Activated CD8-positive, alpha-beta memory T cell treated with anti-CD3 and anti-CD28 coated beads for 36 hours (primary cell): ENCODE data around the gene HCFC1. TPM values are rescaled to one million over a fixed set of nuclear protein-coding genes. Genes with fewer than 3 reads are reported as not detected.

ENCODE experiments used
- CTCF ChIA-PET: fragments of 350-600 bp; sonication (Branson Sonifier 250); formaldehyde crosslinking; loops from one replicate; lab custom pipeline; 2021; ENCODE audit warnings: antibody characterized with exemption; lab: Charles Lee
- POLR2A ChIA-PET: fragments of 350-600 bp; sonication (Branson Sonifier 250); formaldehyde crosslinking; loops from one replicate; lab custom pipeline; 2021; ENCODE audit warnings: antibody characterized with exemption; lab: Charles Lee
- total RNA-seq, 2 experiments: library from RNA; stranded (reverse); gene quantifications; one replicate each; pipeline ENCODE4 v1.2.3, GENCODE V29; 2021

The HCFC1 gene
- total RNA-seq, 2 experiments from 2014 or later = 136 to 142 TPM

DNA sequence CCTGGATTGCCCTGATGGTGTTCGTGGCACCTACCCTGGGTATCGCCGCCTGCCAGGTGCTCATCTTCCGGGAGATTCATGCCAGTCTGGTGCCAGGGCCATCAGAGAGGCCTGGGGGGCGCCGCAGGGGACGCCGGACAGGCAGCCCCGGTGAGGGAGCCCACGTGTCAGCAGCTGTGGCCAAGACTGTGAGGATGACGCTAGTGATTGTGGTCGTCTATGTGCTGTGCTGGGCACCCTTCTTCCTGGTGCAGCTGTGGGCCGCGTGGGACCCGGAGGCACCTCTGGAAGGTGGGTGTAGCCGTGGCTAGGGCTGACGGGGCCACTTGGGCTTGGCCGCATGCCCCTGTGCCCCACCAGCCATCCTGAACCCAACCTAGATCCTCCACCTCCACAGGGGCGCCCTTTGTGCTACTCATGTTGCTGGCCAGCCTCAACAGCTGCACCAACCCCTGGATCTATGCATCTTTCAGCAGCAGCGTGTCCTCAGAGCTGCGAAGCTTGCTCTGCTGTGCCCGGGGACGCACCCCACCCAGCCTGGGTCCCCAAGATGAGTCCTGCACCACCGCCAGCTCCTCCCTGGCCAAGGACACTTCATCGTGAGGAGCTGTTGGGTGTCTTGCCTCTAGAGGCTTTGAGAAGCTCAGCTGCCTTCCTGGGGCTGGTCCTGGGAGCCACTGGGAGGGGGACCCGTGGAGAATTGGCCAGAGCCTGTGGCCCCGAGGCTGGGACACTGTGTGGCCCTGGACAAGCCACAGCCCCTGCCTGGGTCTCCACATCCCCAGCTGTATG lies 65.3 kb downstream of the HCFC1 start:
- ChIA-PET CTCF (interaction anchor here (0.8 kb wide), 1 partner anchor 41 kb away, joined by 4 read pairs; no protein-coding TSS in a partner anchor), POLR2A (interaction anchor here (1.3 kb wide), 1 partner anchor 20 kb away, joined by 10 read pairs; the partner anchor contains the start of gene ARHGAP4)

DNA sequence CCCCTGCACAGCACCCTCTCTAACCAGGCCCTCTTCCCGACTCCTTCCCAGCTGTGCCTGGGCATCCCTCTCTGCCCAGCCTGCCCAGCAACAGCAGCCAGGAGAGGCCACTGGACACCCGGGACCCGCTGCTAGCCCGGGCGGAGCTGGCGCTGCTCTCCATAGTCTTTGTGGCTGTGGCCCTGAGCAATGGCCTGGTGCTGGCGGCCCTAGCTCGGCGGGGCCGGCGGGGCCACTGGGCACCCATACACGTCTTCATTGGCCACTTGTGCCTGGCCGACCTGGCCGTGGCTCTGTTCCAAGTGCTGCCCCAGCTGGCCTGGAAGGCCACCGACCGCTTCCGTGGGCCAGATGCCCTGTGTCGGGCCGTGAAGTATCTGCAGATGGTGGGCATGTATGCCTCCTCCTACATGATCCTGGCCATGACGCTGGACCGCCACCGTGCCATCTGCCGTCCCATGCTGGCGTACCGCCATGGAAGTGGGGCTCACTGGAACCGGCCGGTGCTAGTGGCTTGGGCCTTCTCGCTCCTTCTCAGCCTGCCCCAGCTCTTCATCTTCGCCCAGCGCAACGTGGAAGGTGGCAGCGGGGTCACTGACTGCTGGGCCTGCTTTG lies 66.0 kb downstream of the HCFC1 start:
- ChIA-PET POLR2A (no interaction called here), CTCF (no interaction called here)

DNA sequence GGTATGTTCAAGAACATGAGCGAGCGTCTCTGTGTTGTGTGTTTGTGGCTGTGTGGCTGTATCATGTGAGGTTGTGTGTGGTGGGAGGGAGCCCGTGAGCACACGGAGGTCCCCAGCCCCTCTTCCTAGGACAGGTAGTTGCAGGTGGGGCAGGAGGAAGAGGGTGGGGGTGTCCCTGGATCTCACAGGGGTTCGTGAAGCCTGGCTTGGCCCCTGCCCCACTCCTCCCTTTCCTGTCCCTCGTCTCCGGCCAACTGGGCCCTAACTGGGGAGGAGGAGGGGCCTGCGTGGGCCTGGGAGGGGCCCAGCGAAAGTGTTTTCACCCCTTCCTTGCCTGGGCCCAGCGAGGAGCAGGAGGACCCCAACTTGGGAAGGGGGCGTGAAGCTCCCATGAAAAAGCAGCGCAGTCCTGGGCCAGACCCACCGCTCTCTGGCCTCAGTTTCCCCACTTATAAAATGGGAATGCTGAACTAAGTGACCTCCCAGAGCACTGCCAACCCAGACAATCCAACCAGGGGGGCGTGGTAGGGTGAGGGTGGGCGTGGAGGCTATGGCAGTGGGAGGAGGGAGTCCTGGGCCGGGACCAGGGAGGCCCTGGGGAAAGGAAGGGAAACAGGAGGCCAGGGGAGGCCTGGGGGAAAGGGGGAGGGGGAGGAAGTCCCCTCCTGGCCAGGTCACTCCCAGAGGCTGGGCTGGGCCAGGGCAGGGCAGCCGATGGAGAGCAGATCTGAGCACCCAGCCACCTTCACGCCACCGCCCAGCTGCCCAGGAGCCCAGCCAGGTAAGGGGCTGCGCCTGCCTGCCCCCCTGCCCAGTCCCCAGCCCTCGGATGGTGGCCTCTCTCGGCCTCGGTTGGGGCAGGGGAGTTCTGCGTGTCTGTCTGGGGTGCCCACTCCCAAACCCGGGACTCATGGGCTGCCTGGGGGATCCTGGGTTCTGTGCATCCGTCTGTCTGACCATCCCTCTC lies 67.3 kb downstream of the HCFC1 start, which contains the start of gene AVPR2:
Gene AVPR2 (plus strand): TSS at position 683 of the 967 bp plus-strand sequence. CDS start 473 bp downstream, outside the sequence.
- ChIA-PET CTCF (no interaction called here), POLR2A (no interaction called here)

DNA sequence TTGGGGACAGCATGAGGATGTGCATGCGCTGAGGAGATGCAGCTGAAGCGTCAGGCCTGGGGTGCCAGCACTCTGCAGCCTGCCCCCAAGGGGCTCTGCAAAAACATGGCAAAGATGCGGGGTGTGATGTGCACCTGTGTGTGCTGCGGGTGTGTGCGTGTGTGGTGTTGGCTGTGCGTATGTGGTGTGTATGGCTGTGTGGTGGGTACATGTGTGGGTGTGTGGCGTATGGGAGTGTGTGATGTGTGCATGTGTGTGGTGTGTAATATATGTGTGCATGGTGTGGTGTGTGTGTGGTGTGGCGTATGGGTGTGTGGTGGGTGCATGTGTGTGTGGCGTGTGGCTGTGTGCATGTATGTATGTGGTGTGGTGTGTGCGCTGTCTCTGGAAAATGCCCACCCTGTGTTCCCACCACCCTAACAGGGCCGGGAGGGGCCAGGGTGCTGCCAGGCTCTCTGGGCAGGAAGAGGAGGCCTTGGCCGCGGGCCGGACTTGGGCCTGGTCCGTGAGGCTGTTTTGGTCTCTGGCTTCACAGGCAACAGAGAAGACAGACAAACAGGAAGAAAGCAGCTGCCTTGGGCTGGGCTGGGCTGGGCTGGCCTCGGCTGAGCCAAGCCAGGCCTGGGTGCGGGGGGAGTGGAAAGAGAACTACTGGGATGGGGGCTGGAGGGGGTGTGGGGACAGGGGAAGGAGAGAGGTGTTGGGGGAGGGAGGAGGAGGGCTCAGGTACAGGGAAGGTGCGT lies 68.2 kb downstream of the HCFC1 start:
- CTCF ChIA-PET = no interaction called here
- POLR2A ChIA-PET = no interaction called here

DNA sequence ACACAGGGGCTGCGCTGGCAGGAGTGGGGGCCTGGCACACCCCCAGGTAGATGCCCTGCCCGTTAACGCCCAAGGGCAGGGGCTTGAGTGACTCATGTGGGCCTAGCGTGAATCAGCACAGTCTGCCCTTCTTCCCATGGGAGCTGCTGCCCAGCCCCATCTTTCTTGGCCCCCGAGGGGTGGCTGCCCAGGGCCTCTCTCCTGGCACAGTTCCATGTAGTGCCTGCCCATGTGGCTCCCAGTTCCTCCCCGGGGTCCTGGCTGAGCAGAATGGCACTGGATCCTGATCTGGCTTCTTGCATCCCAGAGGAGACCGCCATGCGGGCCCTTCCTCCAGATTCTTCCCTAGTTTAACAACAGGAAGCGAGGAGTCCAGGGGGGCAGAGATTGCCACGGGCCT lies 69.2 kb downstream of the HCFC1 start:
- ChIA-PET POLR2A (no interaction called here), CTCF (no interaction called here)

DNA sequence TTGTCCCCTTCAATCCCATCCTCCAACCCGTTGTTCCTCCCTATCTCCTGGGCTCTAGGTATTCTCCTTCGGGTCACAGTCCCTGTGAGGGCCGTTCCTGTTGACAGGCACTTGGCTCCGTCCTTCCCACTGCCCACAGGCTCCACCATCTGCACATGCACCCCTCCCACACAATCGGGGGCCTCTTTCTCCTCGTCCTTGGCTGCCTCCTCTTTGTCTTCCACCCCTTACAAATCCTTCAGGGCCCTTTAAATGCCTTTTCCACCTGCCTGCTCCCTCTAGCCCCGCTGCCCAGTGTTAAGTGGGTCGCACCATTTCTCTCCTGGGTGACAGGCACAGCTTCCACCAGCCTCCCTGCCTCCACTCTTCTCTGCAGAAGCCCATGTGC lies 69.9 kb downstream of the HCFC1 start:
- ChIA-PET POLR2A (no interaction called here), CTCF (no interaction called here)

DNA sequence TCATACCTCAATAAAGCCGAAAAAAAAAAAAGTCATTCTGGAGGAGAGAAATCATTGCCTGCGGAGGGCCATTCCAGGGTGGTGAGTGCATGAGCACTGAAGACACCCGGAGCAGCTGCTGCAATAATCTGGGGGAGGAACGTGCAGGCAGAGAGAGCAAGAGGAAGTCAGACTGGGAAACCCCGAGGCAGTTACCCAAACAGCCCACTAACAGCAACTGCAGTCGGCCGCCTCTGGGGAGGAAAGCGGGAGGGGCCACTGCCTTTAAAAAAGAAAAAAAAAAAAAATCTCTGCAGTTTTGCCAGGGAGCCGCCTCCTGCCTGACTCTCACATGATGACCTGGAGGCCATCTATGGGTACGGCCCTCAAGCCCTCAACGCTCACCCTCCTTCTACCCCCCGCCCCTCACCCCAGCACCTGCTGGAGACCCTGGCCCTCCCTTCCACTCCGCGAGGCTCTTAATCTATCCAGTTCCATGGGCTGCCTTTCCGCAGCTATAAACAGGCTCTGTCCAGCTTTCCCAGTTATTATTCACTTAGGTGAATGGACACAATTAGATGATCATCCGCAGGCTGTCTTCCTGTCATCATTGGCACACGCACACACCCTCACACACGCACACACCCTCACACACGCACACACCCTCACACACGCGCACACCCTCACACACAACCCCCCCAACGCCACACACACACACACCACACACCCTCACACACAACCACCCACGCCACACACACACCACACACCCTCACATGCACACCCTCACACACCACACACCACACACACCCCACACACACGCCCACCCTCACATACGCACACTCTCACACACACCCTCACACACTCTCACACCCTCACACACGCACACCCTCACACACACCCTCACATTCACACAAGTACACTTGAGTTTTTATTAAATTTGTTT lies 70.5 kb downstream of the HCFC1 start:
- CTCF ChIA-PET = no interaction called here
- POLR2A ChIA-PET = interaction anchor here (0.6 kb wide), 1 partner anchor 176 kb away, joined by 3 read pairs; no protein-coding TSS in a partner anchor

DNA sequence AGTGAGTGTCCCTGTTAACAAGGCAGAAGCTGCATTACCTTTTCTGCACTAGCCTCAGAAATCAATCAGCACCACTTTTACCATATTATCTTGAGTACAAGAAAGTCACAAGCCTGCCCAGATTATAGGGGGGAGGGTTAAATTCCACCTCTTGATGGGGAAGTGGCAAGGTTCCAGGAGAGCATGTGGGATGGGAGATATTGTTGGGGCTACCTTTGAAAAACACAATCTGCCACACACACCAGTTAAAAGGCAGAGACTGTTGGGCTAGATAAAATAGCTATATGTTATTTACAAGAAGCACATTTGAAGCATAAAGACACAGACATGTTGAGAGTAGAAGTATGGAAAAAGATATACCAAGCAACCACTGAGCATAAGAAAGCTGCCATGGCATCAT lies 73.7 kb downstream of the HCFC1 start:
- POLR2A ChIA-PET = interaction anchor here (0.7 kb wide), 1 partner anchor 119 kb away, joined by 8 read pairs; no protein-coding TSS in a partner anchor
- CTCF ChIA-PET = no interaction called here

Other genes with a start within 250 kb of the HCFC1 start
- gene BCAP31, start 247.4 kb downstream of the HCFC1 start, total RNA-seq = 100 to 1,000 TPM; 145 to 150 TPM
- gene ABCD1, start 247.0 kb downstream of the HCFC1 start, total RNA-seq = 1 to 10 TPM; 3.5 to 4.4 TPM
- gene PLXNB3, start 207.6 kb downstream of the HCFC1 start, total RNA-seq = under 1 TPM; 0.48 to 0.63 TPM
- not detected for gene SRPK3, start 190.8 kb downstream of the HCFC1 start, total RNA-seq
- gene IDH3G, start 177.4 kb downstream of the HCFC1 start, total RNA-seq = 10 to 100 TPM; 52.7 to 55.6 TPM
- 100 to 1,000 TPM; 155 to 163 TPM for gene SSR4, start 177.2 kb downstream of the HCFC1 start, total RNA-seq
- under 1 TPM; 0.94 to 0.99 TPM for gene PDZD4, start 141.3 kb downstream of the HCFC1 start, total RNA-seq
- under 1 TPM; 0.19 to 0.31 TPM for gene L1CAM, start 85.6 kb downstream of the HCFC1 start, total RNA-seq
- gene AVPR2, start 67.1 kb downstream of the HCFC1 start, total RNA-seq = not detected
- gene ARHGAP4, start 45.6 kb downstream of the HCFC1 start, total RNA-seq = 100 to 1,000 TPM; 112 to 113 TPM
- 100 to 1,000 TPM; 166 to 167 TPM for gene NAA10, start 36.8 kb downstream of the HCFC1 start, total RNA-seq
- gene RENBP, start 27.2 kb downstream of the HCFC1 start, total RNA-seq = 1 to 10 TPM; 5.3 to 6.3 TPM
- gene TMEM187, start 936 bp upstream of the HCFC1 start, total RNA-seq = 1 to 10 TPM; 3.5 to 4.0 TPM
- gene IRAK1, start 48.1 kb upstream of the HCFC1 start, total RNA-seq = 100 to 1,000 TPM; 201 to 202 TPM
- gene MECP2, start 125.9 kb upstream of the HCFC1 start, total RNA-seq = 10 to 100 TPM; 49.8 to 51.2 TPM
- gene OPN1LW, start 172.4 kb upstream of the HCFC1 start, total RNA-seq = not detected
- not detected for gene OPN1MW, start 210.8 kb upstream of the HCFC1 start, total RNA-seq
- gene OPN1MW2, start 247.9 kb upstream of the HCFC1 start, total RNA-seq = not detected